ENCODE results near the gene ZNF205. TPM values are rescaled to one million over a fixed set of nuclear protein-coding genes. Genes with fewer than 3 reads are reported as not detected.
A peak's percentile ranks its signal among the peaks of the same experiment; 100 is the strongest.

The ZNF205 gene
- total RNA-seq, 1 experiment from 2014 or later, result 15.3 TPM

- Histone ChIP-seq H3K4me3 (no peak overlapping the region), H3K27ac (no peak overlapping the region), H3K4me1 (replicated peaks) (peaks cover 14% of the 10 kb centered on the region; the same call in 1 of the 2 replicates), H3K27me3 (replicated peaks) (no peaks in the 10 kb centered on the region), H3K9me3 (replicated peaks) (no peaks in the 10 kb centered on the region), H3K36me3 (peaks cover 25% of the 10 kb centered on the region)
- no peak for DNase-seq (ENCODE audit: low read depth in 1 of 2, low spot score in 2 of 2)
Observed at GRCh38 chr16:3121851-3122467, 9.6 kb downstream of the ZNF205 start.

- no peaks in the 10 kb centered on the region for H3K9me3 ChIP-seq (replicated peaks)
- H3K27me3 ChIP-seq (replicated peaks), result no peaks in the 10 kb centered on the region
- no peak overlapping the region for H3K4me3 ChIP-seq
- no peak overlapping the region for H3K27ac ChIP-seq
- DNase-seq (ENCODE audit: low read depth in 1 of 2, low spot score in 2 of 2), result no peak
- H3K4me1 ChIP-seq (replicated peaks), result peaks cover 14% of the 10 kb centered on the region; the same call in 1 of the 2 replicates
- peaks cover 31% of the 10 kb centered on the region for H3K36me3 ChIP-seq
Observed at GRCh38 chr16:3122926-3123570, 10.7 kb downstream of the ZNF205 start.

- Histone ChIP-seq H3K9me3 (replicated peaks) (no peaks in the 10 kb centered on the region), H3K27ac (peak overlapping the region; percentile 22), H3K4me1 (replicated peaks) (peaks cover 18% of the 10 kb centered on the region), H3K36me3 (peaks cover 33% of the 10 kb centered on the region), H3K4me3 (peak overlapping the region; percentile 55), H3K27me3 (replicated peaks) (no peaks in the 10 kb centered on the region)
- peak; percentile 96 to 97 for DNase-seq (ENCODE audit: low read depth in 1 of 2, low spot score in 2 of 2)
Observed at GRCh38 chr16:3123986-3124886, 11.8 kb downstream of the ZNF205 start.

- H3K27ac ChIP-seq, result no peak overlapping the region
- H3K36me3 ChIP-seq, result peaks cover 42% of the 10 kb centered on the region
- H3K27me3 ChIP-seq (replicated peaks), result no peaks in the 10 kb centered on the region
- H3K4me3 ChIP-seq, result no peak overlapping the region
- peaks cover 24% of the 10 kb centered on the region for H3K4me1 ChIP-seq (replicated peaks)
- H3K9me3 ChIP-seq (replicated peaks), result no peaks in the 10 kb centered on the region
- no peak for DNase-seq (ENCODE audit: low read depth in 1 of 2, low spot score in 2 of 2)
Observed at GRCh38 chr16:3127745-3128144, 15.4 kb downstream of the ZNF205 start.

GRCh38 chr16:3129137-3130131 lies 17.0 kb downstream of the ZNF205 start:
- Histone ChIP-seq H3K27ac (no peak overlapping the region), H3K27me3 (replicated peaks) (no peaks in the 10 kb centered on the region), H3K9me3 (replicated peaks) (no peaks in the 10 kb centered on the region), H3K36me3 (peaks cover 49% of the 10 kb centered on the region), H3K4me1 (replicated peaks) (peaks cover 21% of the 10 kb centered on the region), H3K4me3 (peak overlapping the region; percentile 17)
- DNase-seq (ENCODE audit: low read depth in 1 of 2, low spot score in 2 of 2), result peak; percentile 74 to 82

- H3K27ac ChIP-seq, result no peak overlapping the region
- H3K36me3 ChIP-seq, result peaks cover 55% of the 10 kb centered on the region
- peak; percentile 34 to 66 for DNase-seq (ENCODE audit: low read depth in 1 of 2, low spot score in 2 of 2)
Observed at GRCh38 chr16:3131755-3132377, 19.5 kb downstream of the ZNF205 start.

GRCh38 chr16:3133844-3134243 lies 21.5 kb downstream of the ZNF205 start:
- no peaks in the 10 kb centered on the region for H3K9me3 ChIP-seq (replicated peaks)
- no peak for DNase-seq (ENCODE audit: low read depth in 1 of 2, low spot score in 2 of 2)
- H3K36me3 ChIP-seq, result peaks cover 41% of the 10 kb centered on the region
- H3K27me3 ChIP-seq (replicated peaks), result no peaks in the 10 kb centered on the region
- peaks cover 13% of the 10 kb centered on the region for H3K4me1 ChIP-seq (replicated peaks)
- peak overlapping the region; percentile 70 for H3K4me3 ChIP-seq
- peak overlapping the region; percentile 10 for H3K27ac ChIP-seq

More at GRCh38 chr16:3131755-3132377, 19.5 kb downstream of the ZNF205 start:
- H3K27me3 ChIP-seq (replicated peaks), result no peaks in the 10 kb centered on the region
- no peak overlapping the region for H3K4me3 ChIP-seq
- peaks cover 13% of the 10 kb centered on the region for H3K4me1 ChIP-seq (replicated peaks)
- no peaks in the 10 kb centered on the region for H3K9me3 ChIP-seq (replicated peaks)

- Histone ChIP-seq H3K9me3 (replicated peaks) (no peaks in the 10 kb centered on the region), H3K36me3 (peaks cover 35% of the 10 kb centered on the region), H3K27me3 (replicated peaks) (no peaks in the 10 kb centered on the region), H3K4me3 (peak within 1 kb of the TSS; percentile 70), H3K27ac (peak within 1 kb of the TSS; percentile 24), H3K4me1 (replicated peaks) (peaks cover 6% of the 10 kb centered on the region)
- DNase-seq (ENCODE audit: low read depth in 1 of 2, low spot score in 2 of 2), result peak; percentile 93 to 96
Observed at GRCh38 chr16:3134338-3135125, 22.1 kb downstream of the ZNF205 start, which contains the start of gene ZNF213. Gene ZNF213, plus strand, starts transcription at chr16:3135029. Its CDS starts 2,252 bp downstream, at chr16:3137281.

- H3K36me3 ChIP-seq, result peaks cover 37% of the 10 kb centered on the region
- peak overlapping the region; percentile 24; the same call in 1 of the 2 replicates for H3K27ac ChIP-seq
- peak overlapping the region; percentile 70 for H3K4me3 ChIP-seq
- H3K4me1 ChIP-seq (replicated peaks), result peaks cover 3% of the 10 kb centered on the region
- H3K27me3 ChIP-seq (replicated peaks), result no peaks in the 10 kb centered on the region
- no peaks in the 10 kb centered on the region for H3K9me3 ChIP-seq (replicated peaks)
- DNase-seq (ENCODE audit: low read depth in 1 of 2, low spot score in 2 of 2), result peak in 1 of 2 experiments; percentile 74
Observed at GRCh38 chr16:3135126-3135715, 22.8 kb downstream of the ZNF205 start.

GRCh38 chr16:3137267-3137666 lies 24.9 kb downstream of the ZNF205 start:
- DNase-seq (ENCODE audit: low read depth in 1 of 2, low spot score in 2 of 2), result peak in 1 of 2 experiments; percentile 37
- no peak overlapping the region for H3K27ac ChIP-seq
- H3K36me3 ChIP-seq, result peaks cover 38% of the 10 kb centered on the region
- H3K9me3 ChIP-seq (replicated peaks), result no peaks in the 10 kb centered on the region
- no peak overlapping the region for H3K4me3 ChIP-seq
- peaks cover 3% of the 10 kb centered on the region for H3K4me1 ChIP-seq (replicated peaks)
- no peaks in the 10 kb centered on the region for H3K27me3 ChIP-seq (replicated peaks)

GRCh38 chr16:3138342-3138741 lies 26.0 kb downstream of the ZNF205 start:
- Histone ChIP-seq H3K27me3 (replicated peaks) (no peaks in the 10 kb centered on the region), H3K4me3 (no peak overlapping the region), H3K9me3 (replicated peaks) (no peaks in the 10 kb centered on the region), H3K27ac (no peak overlapping the region), H3K36me3 (peaks cover 35% of the 10 kb centered on the region), H3K4me1 (replicated peaks) (peaks cover 3% of the 10 kb centered on the region)
- peak in 1 of 2 experiments; percentile 41 for DNase-seq (ENCODE audit: low read depth in 1 of 2, low spot score in 2 of 2)

Data from SJSA1 (cell line).